SKM-1 treated with dmso at 0.1 percent for 144 hours (cell line): ENCODE measurements around the gene SEC16A.
A peak's percentile ranks its signal among the peaks of the same experiment; 100 is the strongest.

Experiments used
- DNase-seq: peaks from one replicate; lab custom pipeline; 2025; ENCODE audit not compliant: unreplicated experiment; lab: John Stamatoyannopoulos, UW

SEC16A gene

GRCh38 chr9:136482793-136483588 is at the start of gene SEC16A:
Gene SEC16A (minus strand): TSS chr9:136483040. CDS start chr9:136477615, 5,425 bp downstream.
- peak; percentile 92 for DNase-seq

GRCh38 chr9:136531904-136532798 is 49.3 kb upstream of the SEC16A start:
- DNase-seq: no peak

- no peak for DNase-seq
Observed at GRCh38 chr9:136531186-136531903, 48.5 kb upstream of the SEC16A start.

- DNase-seq: no peak
Observed at GRCh38 chr9:136530461-136531089, 47.7 kb upstream of the SEC16A start.

- DNase-seq: no peak
Observed at GRCh38 chr9:136529516-136530460, 46.9 kb upstream of the SEC16A start.

- no peak for DNase-seq
Observed at GRCh38 chr9:136528716-136529341, 46.0 kb upstream of the SEC16A start.

GRCh38 chr9:136527721-136528710 is 45.2 kb upstream of the SEC16A start:
- DNase-seq: no peak

GRCh38 chr9:136527131-136527530 is 44.3 kb upstream of the SEC16A start:
- no peak for DNase-seq

GRCh38 chr9:136526625-136527066 is 43.8 kb upstream of the SEC16A start:
- no peak for DNase-seq

GRCh38 chr9:136525841-136526499 is 43.1 kb upstream of the SEC16A start:
- DNase-seq: no peak

GRCh38 chr9:136525207-136525606 is 42.4 kb upstream of the SEC16A start:
- DNase-seq: no peak

GRCh38 chr9:136522314-136523237 is 39.7 kb upstream of the SEC16A start:
- DNase-seq: no peak

- no peak for DNase-seq
Observed at GRCh38 chr9:136521537-136521936, 38.7 kb upstream of the SEC16A start.

- no peak for DNase-seq
Observed at GRCh38 chr9:136520053-136520540, 37.3 kb upstream of the SEC16A start.

GRCh38 chr9:136519263-136520052 is 36.6 kb upstream of the SEC16A start:
- DNase-seq: no peak
